ENCODE measurements around the gene DVL2. TPM values are rescaled to one million over a fixed set of nuclear protein-coding genes. Genes with fewer than 3 reads are reported as not detected.

Gene DVL2
- total RNA-seq, 1 donor: 106 TPM

DNA sequence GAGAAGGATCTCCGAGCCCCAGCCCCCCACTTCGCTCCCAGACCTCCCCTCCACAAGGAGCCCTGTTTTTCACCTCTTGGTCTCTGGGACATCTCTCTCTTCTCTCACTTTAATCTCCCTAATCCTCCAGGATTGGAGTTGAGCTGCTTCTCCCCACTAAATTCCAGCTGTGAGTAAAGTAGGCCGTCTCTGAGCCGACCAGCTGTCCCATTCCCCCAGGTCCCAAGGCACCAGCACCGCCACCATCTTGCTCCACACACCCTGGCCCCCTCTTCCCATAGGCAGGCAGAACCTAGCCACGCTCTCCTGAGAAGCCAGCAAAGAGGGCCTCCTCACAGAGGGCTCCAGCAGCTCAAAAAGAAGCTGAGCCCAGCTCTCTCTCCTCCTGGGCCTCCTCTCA is 15.6 kb downstream of the DVL2 start:
- Histone ChIP-seq H3K9me3 (ENCODE audit: low read depth, low read length) (no peaks in the 10 kb centered on the region), H2AFZ (ENCODE audit: low read length) (no peak overlapping the region), H3K4me2 (ENCODE audit: insufficient read depth, low read length) (no peak overlapping the region), H3K27me3 (ENCODE audit: insufficient read depth, low read length) (no peaks in the 10 kb centered on the region), H3K4me3 (ENCODE audit: insufficient read depth, low read length) (no peak overlapping the region), H3K36me3 (ENCODE audit: insufficient read depth, low read length) (peaks cover 32% of the 10 kb centered on the region), H4K20me1 (ENCODE audit: insufficient read depth, low read length) (peaks cover 61% of the 10 kb centered on the region), H3K79me2 (ENCODE audit: insufficient read depth, low read length) (peaks cover 59% of the 10 kb centered on the region), H3K27ac (ENCODE audit: low read depth, low read length) (peak overlapping the region; percentile 94), H3K4me1 (ENCODE audit: insufficient read depth, low read length) (peaks cover 59% of the 10 kb centered on the region)
- TF ChIP-seq CTCF (IDR thresholded peaks at IDR 0.05; ENCODE audit: extremely low read depth, low read depth, low read length): no peak
- DNase-seq (ENCODE audit: insufficient read length, low spot score, missing footprints): no peak

DNA sequence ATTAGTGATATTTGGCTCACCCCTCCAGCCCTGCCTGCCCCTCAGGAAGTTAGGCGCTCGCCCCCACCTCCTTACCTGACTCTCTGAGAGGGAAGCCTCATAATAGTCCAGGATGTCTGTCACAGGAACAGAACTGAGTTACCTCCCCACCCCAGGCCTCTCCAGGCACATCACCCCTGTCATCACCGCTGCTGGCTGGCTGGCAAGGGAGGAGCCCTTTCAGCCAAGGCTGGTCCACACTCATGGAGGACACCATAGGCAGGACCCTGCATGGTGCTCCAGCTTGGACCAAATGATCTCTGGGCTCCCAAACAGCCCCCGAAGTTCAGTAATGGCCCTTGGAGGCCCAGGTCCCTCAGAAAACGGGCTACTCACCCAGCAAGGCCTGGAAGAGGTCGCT is 16.2 kb downstream of the DVL2 start:
- Histone ChIP-seq H3K9me3 (ENCODE audit: low read depth, low read length) (no peaks in the 10 kb centered on the region), H3K4me1 (ENCODE audit: insufficient read depth, low read length) (peaks cover 59% of the 10 kb centered on the region), H4K20me1 (ENCODE audit: insufficient read depth, low read length) (peaks cover 61% of the 10 kb centered on the region), H3K4me2 (ENCODE audit: insufficient read depth, low read length) (peak overlapping the region; percentile 87), H3K36me3 (ENCODE audit: insufficient read depth, low read length) (peaks cover 26% of the 10 kb centered on the region), H3K79me2 (ENCODE audit: insufficient read depth, low read length) (peaks cover 64% of the 10 kb centered on the region), H3K27me3 (ENCODE audit: insufficient read depth, low read length) (no peaks in the 10 kb centered on the region), H3K4me3 (ENCODE audit: insufficient read depth, low read length) (peak overlapping the region; percentile 71), H2AFZ (ENCODE audit: low read length) (peak overlapping the region; percentile 88), H3K27ac (ENCODE audit: low read depth, low read length) (peak overlapping the region; percentile 51)
- DNase-seq (ENCODE audit: insufficient read length, low spot score, missing footprints): no peak
- no peak for TF ChIP-seq CTCF (IDR thresholded peaks at IDR 0.05; ENCODE audit: extremely low read depth, low read depth, low read length)

GRCh38 chr17:7217113-7217987 is 17.0 kb downstream of the DVL2 start:
- peak overlapping the region; percentile 51 for H3K27ac ChIP-seq (ENCODE audit: low read depth, low read length)
- H2AFZ ChIP-seq (ENCODE audit: low read length): peak overlapping the region; percentile 88
- H3K36me3 ChIP-seq (ENCODE audit: insufficient read depth, low read length): peaks cover 18% of the 10 kb centered on the region
- H3K4me3 ChIP-seq (ENCODE audit: insufficient read depth, low read length): peak overlapping the region; percentile 81
- DNase-seq (ENCODE audit: insufficient read length, low spot score, missing footprints): peak; percentile 98
- H4K20me1 ChIP-seq (ENCODE audit: insufficient read depth, low read length): peaks cover 58% of the 10 kb centered on the region
- TF ChIP-seq CTCF (IDR thresholded peaks at IDR 0.05; ENCODE audit: extremely low read depth, low read depth, low read length): no peak
- H3K27me3 ChIP-seq (ENCODE audit: insufficient read depth, low read length): no peaks in the 10 kb centered on the region
- peaks cover 67% of the 10 kb centered on the region for H3K79me2 ChIP-seq (ENCODE audit: insufficient read depth, low read length)
- peaks cover 59% of the 10 kb centered on the region for H3K4me1 ChIP-seq (ENCODE audit: insufficient read depth, low read length)
- H3K4me2 ChIP-seq (ENCODE audit: insufficient read depth, low read length): peak overlapping the region; percentile 87
- no peaks in the 10 kb centered on the region for H3K9me3 ChIP-seq (ENCODE audit: low read depth, low read length)
